Peyer's patch (tissue), 4 donors: Measurements from ENCODE around the gene ZCCHC3.

ENCODE experiments used
- CTCF ChIP-seq, 6 experiments: fragments of 450-650 bp in 4 of 6; fragments of 200-600 bp in 2 of 6; sonication (generic) in 1 of 6; IDR thresholded peaks; one replicate each; pipeline ENCODE4 v1.5.1; 2017 to 2019; ENCODE audit warnings: antibody characterized with exemption in 6 of 6, mild to moderate bottlenecking in 3 of 6, moderate library complexity in 1 of 6
- POLR2A ChIP-seq, 2 donors: fragments of 450-650 bp; IDR thresholded peaks; one replicate each; pipeline ENCODE4 v1.5.1; 2017; ENCODE audit warnings: antibody characterized with exemption in 2 of 2, mild to moderate bottlenecking in 2 of 2, moderate library complexity in 2 of 2

GRCh38 chr20:286508-286907 lies 10.9 kb upstream of the ZCCHC3 start:
- no peak for TF ChIP-seq CTCF (IDR thresholded peaks at IDR 0.05)
- TF ChIP-seq POLR2A (IDR thresholded peaks at IDR 0.05), result no peak
